NB4 (cell line): Measurements from ENCODE around the gene KIAA0930.

ENCODE experiments used
- CTCF ChIP-seq: IDR thresholded peaks from one replicate; pipeline ENCODE4 v1.5.1; 2012; ENCODE audit warnings: low read depth, low read length
- MYC ChIP-seq: IDR thresholded peaks from 2 replicates; pipeline ENCODE4 v1.6.1; 2011; ENCODE audit warnings: low read depth, low read length
- POLR2A ChIP-seq: IDR thresholded peaks from 2 replicates; pipeline ENCODE4 v1.6.1; 2011; ENCODE audit warnings: mild to moderate bottlenecking; ENCODE audit not compliant: insufficient read length; ENCODE audit errors: extremely low read depth

- TF ChIP-seq CTCF: no peak
- no peak for TF ChIP-seq POLR2A
- TF ChIP-seq MYC: no peak
Measured at GRCh38 chr22:45200230-45200629, 40.5 kb downstream of the KIAA0930 start.
